Nephron progenitor cell (in vitro differentiated cells): Measurements from ENCODE around the gene PGPEP1.

Experiments
- DNase-seq: peaks from one replicate; pipeline ENCODE4 v3.0.0; 2021
- H3K27ac Mint-ChIP-seq: 2 replicates; pipeline ENCODE4 v1.8.0; 2021; ENCODE audit warnings: mild to moderate bottlenecking, moderate library complexity, mixed read lengths
- H3K27me3 Mint-ChIP-seq: 2 replicates; pipeline ENCODE4 v1.8.0; 2021; ENCODE audit warnings: mild to moderate bottlenecking, low read depth, mixed read lengths; ENCODE audit not compliant: poor library complexity
- H3K36me3 Mint-ChIP-seq: 2 replicates; pipeline ENCODE4 v1.8.0; 2021; ENCODE audit warnings: low read depth, mixed read lengths
- H3K4me1 Mint-ChIP-seq: 2 replicates; pipeline ENCODE4 v1.8.0; 2021; ENCODE audit warnings: mixed read lengths
- H3K4me3 Mint-ChIP-seq: 2 replicates; pipeline ENCODE4 v1.8.0; 2021; ENCODE audit warnings: mild to moderate bottlenecking, moderate library complexity, mixed read lengths
- H3K9me3 Mint-ChIP-seq: 2 replicates; pipeline ENCODE4 v1.8.0; 2021; ENCODE audit warnings: mild to moderate bottlenecking, moderate library complexity, mixed read lengths
- CTCF ChIP-seq: fragments of 200-600 bp; sonication (generic); IDR thresholded peaks from 2 replicates; pipeline ENCODE4 v1.5.0; 2021; ENCODE audit warnings: antibody characterized with exemption

PGPEP1 gene

GRCh38 chr19:18408053-18408476 lies 67.7 kb downstream of the PGPEP1 start:
- H3K4me1 Mint-ChIP-seq: peaks cover 9% of the 10 kb centered on the region
- peaks cover 25% of the 10 kb centered on the region for H3K27me3 Mint-ChIP-seq
- DNase-seq: peak; percentile 39
- H3K4me3 Mint-ChIP-seq: no peak overlapping the region
- H3K36me3 Mint-ChIP-seq: no peaks in the 10 kb centered on the region
- no peak overlapping the region for H3K27ac Mint-ChIP-seq
- H3K9me3 Mint-ChIP-seq: no peaks in the 10 kb centered on the region
- peak; percentile 39 for TF ChIP-seq CTCF

- Mint-ChIP-seq H3K4me1 (peaks cover 41% of the 10 kb centered on the region), H3K27me3 (peaks cover 29% of the 10 kb centered on the region), H3K9me3 (no peaks in the 10 kb centered on the region), H3K27ac (no peak overlapping the region), H3K4me3 (no peak overlapping the region), H3K36me3 (no peaks in the 10 kb centered on the region)
- no peak for DNase-seq
- TF ChIP-seq CTCF: no peak
Observed at GRCh38 chr19:18412610-18413239, 72.3 kb downstream of the PGPEP1 start.

GRCh38 chr19:18414504-18415177 lies 74.2 kb downstream of the PGPEP1 start:
- H3K4me1 Mint-ChIP-seq: peaks cover 54% of the 10 kb centered on the region
- DNase-seq: peak; percentile 36
- no peak for TF ChIP-seq CTCF
- H3K9me3 Mint-ChIP-seq: no peaks in the 10 kb centered on the region
- no peak overlapping the region for H3K4me3 Mint-ChIP-seq
- peaks cover 30% of the 10 kb centered on the region for H3K27me3 Mint-ChIP-seq
- peak overlapping the region; percentile 90 for H3K27ac Mint-ChIP-seq
- H3K36me3 Mint-ChIP-seq: no peaks in the 10 kb centered on the region

- peak overlapping the region; percentile 65 for H3K4me3 Mint-ChIP-seq
- peak overlapping the region; percentile 51 for H3K27ac Mint-ChIP-seq
- H3K27me3 Mint-ChIP-seq: peaks cover 30% of the 10 kb centered on the region
- peak; percentile 37 for DNase-seq
- TF ChIP-seq CTCF: no peak
- H3K36me3 Mint-ChIP-seq: no peaks in the 10 kb centered on the region
- peaks cover 55% of the 10 kb centered on the region for H3K4me1 Mint-ChIP-seq
- no peaks in the 10 kb centered on the region for H3K9me3 Mint-ChIP-seq
Observed at GRCh38 chr19:18415178-18415867, 74.9 kb downstream of the PGPEP1 start.

GRCh38 chr19:18416778-18417249 lies 76.4 kb downstream of the PGPEP1 start:
- no peak for TF ChIP-seq CTCF
- peak overlapping the region; percentile 97 for H3K27ac Mint-ChIP-seq
- H3K4me1 Mint-ChIP-seq: peaks cover 64% of the 10 kb centered on the region
- peaks cover 16% of the 10 kb centered on the region for H3K27me3 Mint-ChIP-seq
- no peaks in the 10 kb centered on the region for H3K9me3 Mint-ChIP-seq
- peak; percentile 90 for DNase-seq
- H3K4me3 Mint-ChIP-seq: peak overlapping the region; percentile 71
- H3K36me3 Mint-ChIP-seq: no peaks in the 10 kb centered on the region
